ENCODE results near the gene ZBTB12.
"Not testable (repeated sequence)": the region's sequence is repeated elsewhere in the genome, so short reads cannot be mapped to it uniquely, and the experiment has no call there.

ZBTB12 gene

DNA sequence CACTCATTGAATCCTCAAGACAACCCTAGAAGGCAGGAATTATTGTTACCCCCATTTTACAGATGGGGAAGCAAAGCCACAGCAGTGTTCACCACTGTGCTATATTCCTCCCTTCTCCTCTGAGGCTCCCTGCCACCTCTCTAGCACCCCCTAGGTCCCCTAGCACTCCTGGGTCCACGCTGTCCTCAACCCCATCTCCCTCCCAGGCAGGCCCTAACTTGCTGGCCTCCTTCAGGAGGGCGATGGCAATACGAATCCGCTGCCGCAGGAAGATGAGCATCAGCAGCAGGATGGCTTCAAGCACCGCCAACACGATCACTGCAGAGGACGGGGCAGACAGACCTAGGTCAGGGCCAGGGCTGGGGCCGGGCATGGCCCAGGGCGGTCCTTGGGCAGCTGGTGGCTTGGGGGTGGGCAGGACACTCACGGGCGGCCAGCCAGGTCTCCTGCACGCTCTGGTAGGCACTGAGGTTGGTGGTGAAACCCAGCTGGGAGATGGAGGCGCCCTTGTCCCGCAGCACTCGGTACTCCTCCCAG is 31.4 kb downstream of the ZBTB12 start:
- H3K4me3 ChIP-seq (ENCODE audit: low read depth in 1 of 2, low read length in 2 of 2): no peak overlapping the region
- H3K4me1 ChIP-seq (ENCODE audit: control insufficient read depth in 1 of 2, insufficient read depth in 2 of 2, low read length in 2 of 2): no peaks in the 10 kb centered on the region
- no peaks in the 10 kb centered on the region for H3K9me3 ChIP-seq (ENCODE audit: control insufficient read depth in 1 of 2, low read length in 2 of 2)
- H3K36me3 ChIP-seq (ENCODE audit: control insufficient read depth in 1 of 2, insufficient read depth in 2 of 2, low read length in 2 of 2): no peaks in the 10 kb centered on the region
- no peak overlapping the region for H3K27ac ChIP-seq (ENCODE audit: low read length)
- H3K27me3 ChIP-seq (ENCODE audit: low read depth, low read length): no peaks in the 10 kb centered on the region

DNA sequence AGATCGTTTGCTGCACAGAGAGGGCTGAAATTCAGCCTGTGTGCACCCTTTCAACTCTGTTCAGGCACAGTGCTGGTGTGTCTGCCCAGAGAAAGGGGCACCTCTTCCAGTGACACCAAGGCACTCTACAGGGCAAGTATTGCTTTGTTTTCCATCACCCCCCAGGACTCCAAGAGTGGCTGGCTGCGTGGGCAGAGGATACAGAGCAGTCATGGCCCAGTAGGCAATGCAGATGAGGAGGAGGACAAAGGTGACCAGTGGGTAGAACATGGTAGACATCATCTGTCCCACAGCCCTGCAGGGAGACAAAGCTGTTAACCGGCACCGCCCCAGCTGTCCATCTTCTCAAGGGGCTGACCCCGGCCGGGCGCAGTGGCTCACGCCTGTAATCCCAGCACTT is 32.5 kb downstream of the ZBTB12 start:
- Histone ChIP-seq H3K9me3 (ENCODE audit: control insufficient read depth in 1 of 2, low read length in 2 of 2) (no peaks in the 10 kb centered on the region), H3K4me1 (ENCODE audit: control insufficient read depth in 1 of 2, insufficient read depth in 2 of 2, low read length in 2 of 2) (peaks cover 0 to under 1% of the 10 kb centered on the region in 2 donors), H3K27me3 (ENCODE audit: low read depth, low read length) (no peaks in the 10 kb centered on the region), H3K4me3 (ENCODE audit: low read depth in 1 of 2, low read length in 2 of 2) (no peak overlapping the region), H3K36me3 (ENCODE audit: control insufficient read depth in 1 of 2, insufficient read depth in 2 of 2, low read length in 2 of 2) (no peaks in the 10 kb centered on the region), H3K27ac (ENCODE audit: low read length) (no peak overlapping the region)

DNA sequence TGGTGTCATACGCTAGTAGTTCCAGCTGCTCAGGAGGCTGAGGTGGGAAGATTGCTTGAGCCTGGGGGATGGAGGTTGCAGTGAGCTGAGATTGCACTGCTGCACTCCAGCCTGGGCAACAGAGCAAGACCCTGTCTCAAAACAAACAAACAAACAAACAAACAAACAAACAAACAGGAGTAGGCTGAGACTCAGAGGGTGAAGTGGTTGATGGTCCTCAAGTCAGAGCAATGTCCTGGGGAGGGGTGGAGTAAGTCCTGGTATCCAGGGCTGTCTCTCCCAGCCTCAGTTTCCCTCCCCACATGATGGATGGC is 33.3 kb downstream of the ZBTB12 start:
- not testable (repeated sequence) for H3K27ac ChIP-seq (ENCODE audit: low read length); H3K4me3 ChIP-seq (ENCODE audit: low read depth in 1 of 2, low read length in 2 of 2); H3K9me3 ChIP-seq (ENCODE audit: control insufficient read depth in 1 of 2, low read length in 2 of 2); H3K27me3 ChIP-seq (ENCODE audit: low read depth, low read length); H3K4me1 ChIP-seq (ENCODE audit: control insufficient read depth in 1 of 2, insufficient read depth in 2 of 2, low read length in 2 of 2); H3K36me3 ChIP-seq (ENCODE audit: control insufficient read depth in 1 of 2, insufficient read depth in 2 of 2, low read length in 2 of 2)

DNA sequence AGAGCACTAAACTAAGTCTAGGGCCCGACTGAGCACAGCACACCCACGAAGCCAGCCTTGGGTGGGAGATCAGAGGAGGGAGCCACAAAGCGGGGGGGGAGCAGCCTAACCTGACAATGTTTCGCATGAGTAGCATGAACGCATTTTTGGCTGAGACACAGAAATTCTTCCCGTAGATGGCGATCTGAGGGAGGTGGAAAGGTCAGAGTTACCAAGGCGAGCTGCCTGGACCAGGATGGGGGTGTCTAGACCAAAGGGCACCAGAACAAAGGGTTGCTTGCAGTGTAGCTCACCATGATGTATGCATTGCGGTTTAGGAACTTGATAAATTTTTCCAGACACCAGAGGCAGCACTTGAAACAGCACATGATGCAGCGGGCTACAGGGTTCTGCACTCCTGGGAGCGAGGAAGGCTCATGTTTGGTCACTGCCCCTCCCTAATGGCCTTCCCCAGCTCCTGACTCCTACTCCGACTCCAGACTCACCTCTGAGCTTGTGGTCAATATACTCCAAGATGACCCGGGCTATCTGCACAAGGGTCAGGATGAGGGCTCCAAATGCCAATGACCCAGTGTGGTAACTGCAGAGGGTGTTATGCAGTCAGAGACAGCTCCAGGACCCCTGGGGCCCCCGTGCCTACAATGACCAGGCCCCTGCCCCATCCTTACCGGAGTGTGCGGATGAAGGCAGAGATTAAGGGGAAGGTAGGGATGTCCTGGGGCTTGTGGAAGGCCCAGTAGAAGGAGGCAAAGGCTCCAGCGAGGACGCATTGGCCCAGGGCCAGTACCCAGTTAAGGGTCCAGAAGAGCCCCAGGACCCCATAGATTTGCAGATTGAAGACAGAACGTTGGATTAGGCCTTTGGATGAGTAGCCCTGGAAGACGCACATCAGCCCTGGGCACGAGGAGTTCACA is 36.4 kb downstream of the ZBTB12 start:
- H3K36me3 ChIP-seq (ENCODE audit: control insufficient read depth in 1 of 2, insufficient read depth in 2 of 2, low read length in 2 of 2): peaks cover 3 to 8% of the 10 kb centered on the region in 2 donors
- H3K27me3 ChIP-seq (ENCODE audit: low read depth, low read length): no peaks in the 10 kb centered on the region
- peaks cover 0 to 26% of the 10 kb centered on the region in 2 donors for H3K4me1 ChIP-seq (ENCODE audit: control insufficient read depth in 1 of 2, insufficient read depth in 2 of 2, low read length in 2 of 2)
- H3K27ac ChIP-seq (ENCODE audit: low read length): no peak overlapping the region
- H3K9me3 ChIP-seq (ENCODE audit: control insufficient read depth in 1 of 2, low read length in 2 of 2): no peaks in the 10 kb centered on the region
- H3K4me3 ChIP-seq (ENCODE audit: low read depth in 1 of 2, low read length in 2 of 2): no peak overlapping the region

DNA sequence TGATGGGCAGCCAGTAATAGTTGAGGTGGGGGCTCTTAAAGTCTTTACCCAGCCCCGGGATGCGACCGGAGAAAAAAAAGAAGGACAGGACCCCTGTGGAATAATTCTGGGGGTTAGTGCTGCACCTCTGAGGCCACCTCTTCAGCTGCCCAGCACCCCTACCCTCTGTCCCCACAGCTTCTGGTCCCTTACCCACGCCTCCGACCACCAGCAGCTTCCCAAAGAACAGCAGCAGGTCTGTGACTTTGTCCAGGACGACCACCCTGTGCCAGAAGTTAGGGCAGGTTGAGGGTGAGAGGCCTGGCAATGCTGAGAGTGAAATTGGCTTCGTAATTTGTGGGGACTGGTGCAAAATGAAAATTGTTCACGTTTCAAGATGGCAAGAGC is 37.1 kb downstream of the ZBTB12 start:
- H3K9me3 ChIP-seq (ENCODE audit: control insufficient read depth in 1 of 2, low read length in 2 of 2): no peaks in the 10 kb centered on the region
- no peak overlapping the region for H3K4me3 ChIP-seq (ENCODE audit: low read depth in 1 of 2, low read length in 2 of 2)
- no peaks in the 10 kb centered on the region for H3K27me3 ChIP-seq (ENCODE audit: low read depth, low read length)
- H3K36me3 ChIP-seq (ENCODE audit: control insufficient read depth in 1 of 2, insufficient read depth in 2 of 2, low read length in 2 of 2): peaks cover 6 to 14% of the 10 kb centered on the region in 2 donors
- H3K4me1 ChIP-seq (ENCODE audit: control insufficient read depth in 1 of 2, insufficient read depth in 2 of 2, low read length in 2 of 2): peaks cover 0 to 26% of the 10 kb centered on the region in 2 donors
- no peak overlapping the region for H3K27ac ChIP-seq (ENCODE audit: low read length)

DNA sequence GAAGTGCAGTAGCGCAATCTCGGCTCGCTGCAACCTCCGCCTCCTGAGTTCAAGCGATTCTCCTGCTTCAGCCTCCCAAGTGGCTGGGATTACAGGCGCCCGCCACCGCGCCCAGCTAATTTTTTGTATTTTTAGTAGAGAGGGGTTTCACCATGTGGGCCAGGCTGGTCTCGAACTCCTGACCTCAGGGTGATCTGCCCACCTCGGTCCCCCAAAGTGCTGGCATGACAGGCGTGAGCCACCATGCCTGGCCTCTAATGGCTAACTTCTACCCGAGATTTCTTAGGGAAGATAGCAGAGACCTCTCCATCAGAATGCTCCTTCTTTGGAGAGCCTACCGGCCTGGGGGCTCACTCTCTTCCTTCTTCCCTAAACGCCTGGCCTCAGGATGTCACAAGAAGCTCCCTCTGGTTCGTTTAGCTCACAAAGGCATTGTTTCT is 37.7 kb downstream of the ZBTB12 start:
- peaks cover 0 to 26% of the 10 kb centered on the region in 2 donors for H3K4me1 ChIP-seq (ENCODE audit: control insufficient read depth in 1 of 2, insufficient read depth in 2 of 2, low read length in 2 of 2)
- not testable (repeated sequence) for H3K9me3 ChIP-seq (ENCODE audit: control insufficient read depth in 1 of 2, low read length in 2 of 2); H3K27me3 ChIP-seq (ENCODE audit: low read depth, low read length)
- H3K27ac ChIP-seq (ENCODE audit: low read length): peak overlapping the region; percentile 74
- H3K4me3 ChIP-seq (ENCODE audit: low read depth in 1 of 2, low read length in 2 of 2): peak overlapping the region; percentile 73 to 82
- H3K36me3 ChIP-seq (ENCODE audit: control insufficient read depth in 1 of 2, insufficient read depth in 2 of 2, low read length in 2 of 2): peaks cover 13 to 21% of the 10 kb centered on the region in 2 donors

DNA sequence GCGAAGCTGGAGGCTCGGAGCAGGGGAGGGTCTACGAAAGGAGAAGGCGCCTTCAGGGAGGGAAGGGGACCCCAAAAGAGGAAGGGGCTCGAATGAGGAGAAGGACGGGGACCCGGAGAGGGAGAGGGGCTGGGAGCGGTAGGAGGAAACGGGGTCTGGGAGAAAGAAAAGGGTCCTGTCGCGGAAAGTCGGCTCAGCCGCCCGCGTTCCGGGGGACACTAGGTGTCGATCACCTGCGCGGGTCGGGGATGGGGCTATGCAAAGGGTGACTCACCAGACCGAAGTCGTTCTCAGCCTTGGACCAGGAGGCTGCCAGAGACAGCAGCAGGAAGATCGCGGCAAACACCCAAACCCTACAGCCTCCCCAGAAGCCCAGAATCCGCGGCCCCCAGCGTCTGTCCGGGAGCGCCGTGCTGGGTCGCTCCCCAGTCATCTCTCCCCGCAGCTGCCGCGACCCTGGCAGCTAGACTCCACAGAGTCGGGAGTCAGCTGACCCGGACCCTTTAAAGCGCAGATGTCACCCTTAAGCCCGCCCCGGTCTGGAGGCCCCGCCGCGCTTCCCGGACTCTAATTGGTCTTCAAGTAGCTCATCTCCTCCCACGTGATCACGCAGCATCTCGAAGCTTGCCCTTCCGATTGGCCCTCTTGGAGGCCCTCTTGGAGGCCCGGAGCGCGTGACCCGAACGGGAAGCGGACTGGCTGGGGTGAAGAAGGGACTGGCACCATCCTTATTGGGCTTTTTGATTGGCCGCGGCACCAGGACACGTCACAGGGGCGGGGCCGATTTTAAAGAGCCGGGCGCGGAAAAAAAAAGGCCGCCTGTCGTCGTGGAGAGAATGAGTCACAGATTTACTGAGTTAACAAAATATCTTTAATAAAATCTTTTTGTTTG is 39.3 kb downstream of the ZBTB12 start, which contains the start of gene NEU1:
Gene NEU1, minus strand, starts transcription at position 478 of the 892 bp plus-strand sequence. Its CDS starts 45 bp downstream, at position 433.
- H3K4me3 ChIP-seq (ENCODE audit: low read depth in 1 of 2, low read length in 2 of 2): peak within 1 kb of the TSS; percentile 87 to 88
- H3K27ac ChIP-seq (ENCODE audit: low read length): peak within 1 kb of the TSS; percentile 87
- H3K27me3 ChIP-seq (ENCODE audit: low read depth, low read length): no peaks in the 10 kb centered on the region
- H3K4me1 ChIP-seq (ENCODE audit: control insufficient read depth in 1 of 2, insufficient read depth in 2 of 2, low read length in 2 of 2): peaks cover 0 to 26% of the 10 kb centered on the region in 2 donors
- no peaks in the 10 kb centered on the region for H3K9me3 ChIP-seq (ENCODE audit: control insufficient read depth in 1 of 2, low read length in 2 of 2)
- peaks cover 16 to 32% of the 10 kb centered on the region in 2 donors for H3K36me3 ChIP-seq (ENCODE audit: control insufficient read depth in 1 of 2, insufficient read depth in 2 of 2, low read length in 2 of 2)

DNA sequence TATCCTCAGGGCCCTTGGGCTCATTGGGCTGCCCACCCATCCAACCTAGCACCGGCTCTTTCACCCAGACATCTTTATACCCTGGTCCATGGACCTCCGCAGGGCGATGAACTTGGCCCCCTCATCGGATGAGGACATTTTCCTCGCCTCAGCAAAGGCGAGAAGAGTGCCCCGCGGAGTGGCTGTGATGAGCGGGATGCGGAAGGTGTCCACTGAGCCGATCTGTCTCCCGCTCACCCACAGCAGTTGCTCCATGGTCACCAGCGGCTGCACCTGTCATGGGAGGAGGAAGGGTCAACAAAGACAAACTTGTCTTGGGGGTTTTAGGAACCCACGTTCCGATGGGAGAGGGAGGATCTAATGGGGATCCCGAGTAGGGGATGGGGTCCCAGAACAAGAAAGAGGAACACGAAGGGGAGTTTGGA is 40.0 kb downstream of the ZBTB12 start:
- H3K27ac ChIP-seq (ENCODE audit: low read length): peak overlapping the region; percentile 87
- no peaks in the 10 kb centered on the region for H3K9me3 ChIP-seq (ENCODE audit: control insufficient read depth in 1 of 2, low read length in 2 of 2)
- peaks cover 0 to 26% of the 10 kb centered on the region in 2 donors for H3K4me1 ChIP-seq (ENCODE audit: control insufficient read depth in 1 of 2, insufficient read depth in 2 of 2, low read length in 2 of 2)
- peak overlapping the region; percentile 87 to 88 for H3K4me3 ChIP-seq (ENCODE audit: low read depth in 1 of 2, low read length in 2 of 2)
- H3K36me3 ChIP-seq (ENCODE audit: control insufficient read depth in 1 of 2, insufficient read depth in 2 of 2, low read length in 2 of 2): peaks cover 20 to 38% of the 10 kb centered on the region in 2 donors
- H3K27me3 ChIP-seq (ENCODE audit: low read depth, low read length): no peaks in the 10 kb centered on the region

DNA sequence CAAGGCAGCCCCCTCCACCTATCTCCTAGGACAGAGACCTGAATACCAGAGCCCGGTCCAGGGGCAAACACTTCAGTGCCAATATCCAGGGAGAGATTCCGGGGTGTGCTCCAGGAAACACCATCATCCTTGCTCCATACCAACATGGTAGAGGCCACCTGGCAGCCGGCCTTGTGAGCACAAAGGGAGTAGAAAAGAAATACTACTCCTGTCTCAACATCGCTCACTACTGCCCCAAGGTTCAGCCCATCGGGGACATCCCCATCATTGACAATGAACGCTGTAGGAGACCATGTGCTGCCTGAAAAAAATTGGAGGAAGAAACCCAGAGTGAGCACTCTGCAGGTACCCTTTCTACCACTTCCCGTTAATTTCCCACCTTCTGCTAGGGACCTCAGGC is 40.7 kb downstream of the ZBTB12 start:
- Histone ChIP-seq H3K4me3 (ENCODE audit: low read depth in 1 of 2, low read length in 2 of 2) (no peak overlapping the region), H3K27ac (ENCODE audit: low read length) (no peak overlapping the region), H3K27me3 (ENCODE audit: low read depth, low read length) (no peaks in the 10 kb centered on the region), H3K9me3 (ENCODE audit: control insufficient read depth in 1 of 2, low read length in 2 of 2) (no peaks in the 10 kb centered on the region), H3K36me3 (ENCODE audit: control insufficient read depth in 1 of 2, insufficient read depth in 2 of 2, low read length in 2 of 2) (peaks cover 20 to 39% of the 10 kb centered on the region in 2 donors), H3K4me1 (ENCODE audit: control insufficient read depth in 1 of 2, insufficient read depth in 2 of 2, low read length in 2 of 2) (peaks cover 0 to 26% of the 10 kb centered on the region in 2 donors)

DNA sequence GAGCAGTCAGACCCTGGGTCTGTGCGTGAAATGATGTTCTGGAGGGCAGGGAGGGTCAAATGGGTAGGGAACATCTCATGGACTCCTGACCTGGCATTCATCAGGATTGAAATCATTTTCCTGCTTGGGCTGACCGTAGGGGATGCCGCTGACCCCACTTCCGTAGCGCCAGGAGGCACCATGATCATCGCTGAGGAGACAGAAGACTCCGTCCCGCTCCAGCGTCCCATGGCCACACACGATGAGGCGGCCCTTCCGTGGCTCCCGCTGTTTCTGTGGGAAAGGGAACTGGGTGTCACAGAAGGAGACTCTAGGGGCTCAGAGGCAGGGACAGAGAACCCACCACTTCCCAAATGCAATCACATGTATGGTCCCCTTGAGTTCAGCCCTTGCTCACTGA is 41.5 kb downstream of the ZBTB12 start:
- H3K27me3 ChIP-seq (ENCODE audit: low read depth, low read length): no peaks in the 10 kb centered on the region
- H3K4me3 ChIP-seq (ENCODE audit: low read depth in 1 of 2, low read length in 2 of 2): no peak overlapping the region
- peaks cover 0 to 26% of the 10 kb centered on the region in 2 donors for H3K4me1 ChIP-seq (ENCODE audit: control insufficient read depth in 1 of 2, insufficient read depth in 2 of 2, low read length in 2 of 2)
- H3K9me3 ChIP-seq (ENCODE audit: control insufficient read depth in 1 of 2, low read length in 2 of 2): no peaks in the 10 kb centered on the region
- H3K27ac ChIP-seq (ENCODE audit: low read length): no peak overlapping the region
- H3K36me3 ChIP-seq (ENCODE audit: control insufficient read depth in 1 of 2, insufficient read depth in 2 of 2, low read length in 2 of 2): peaks cover 20 to 39% of the 10 kb centered on the region in 2 donors

DNA sequence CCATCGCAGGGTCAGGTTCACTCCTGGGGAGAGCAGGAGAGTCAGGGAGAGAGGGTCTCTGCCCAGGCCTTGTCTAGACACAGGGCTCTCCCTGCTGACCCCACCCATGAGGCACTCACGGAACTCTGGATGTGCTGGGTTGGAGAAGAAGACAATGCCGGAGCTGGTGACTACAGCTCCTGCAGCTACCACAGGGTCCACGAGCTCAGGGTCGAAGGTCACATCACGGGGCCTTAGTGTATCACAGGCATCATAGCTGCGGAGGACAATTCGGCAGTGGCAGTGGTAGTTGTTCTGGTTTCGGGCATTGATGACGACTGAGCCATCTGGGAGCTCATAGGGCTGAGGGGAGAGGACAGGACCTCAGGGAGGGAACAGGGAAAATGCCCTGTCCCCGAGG is 42.0 kb downstream of the ZBTB12 start:
- H3K36me3 ChIP-seq (ENCODE audit: control insufficient read depth in 1 of 2, insufficient read depth in 2 of 2, low read length in 2 of 2): peaks cover 20 to 39% of the 10 kb centered on the region in 2 donors
- no peak overlapping the region for H3K4me3 ChIP-seq (ENCODE audit: low read depth in 1 of 2, low read length in 2 of 2)
- H3K9me3 ChIP-seq (ENCODE audit: control insufficient read depth in 1 of 2, low read length in 2 of 2): no peaks in the 10 kb centered on the region
- H3K27me3 ChIP-seq (ENCODE audit: low read depth, low read length): no peaks in the 10 kb centered on the region
- H3K27ac ChIP-seq (ENCODE audit: low read length): no peak overlapping the region
- peaks cover 0 to 26% of the 10 kb centered on the region in 2 donors for H3K4me1 ChIP-seq (ENCODE audit: control insufficient read depth in 1 of 2, insufficient read depth in 2 of 2, low read length in 2 of 2)
